Measurements from ENCODE around the gene EPOP. TPM values are rescaled to one million over a fixed set of nuclear protein-coding genes. Genes with fewer than 3 reads are reported as not detected.

EPOP gene
- total and polyA plus RNA-seq, 2 of the 13 experiments (the other 11 are each of a cell fraction or from before 2014, with no cell fraction given), result 14.7 to 37.8 TPM

DNA sequence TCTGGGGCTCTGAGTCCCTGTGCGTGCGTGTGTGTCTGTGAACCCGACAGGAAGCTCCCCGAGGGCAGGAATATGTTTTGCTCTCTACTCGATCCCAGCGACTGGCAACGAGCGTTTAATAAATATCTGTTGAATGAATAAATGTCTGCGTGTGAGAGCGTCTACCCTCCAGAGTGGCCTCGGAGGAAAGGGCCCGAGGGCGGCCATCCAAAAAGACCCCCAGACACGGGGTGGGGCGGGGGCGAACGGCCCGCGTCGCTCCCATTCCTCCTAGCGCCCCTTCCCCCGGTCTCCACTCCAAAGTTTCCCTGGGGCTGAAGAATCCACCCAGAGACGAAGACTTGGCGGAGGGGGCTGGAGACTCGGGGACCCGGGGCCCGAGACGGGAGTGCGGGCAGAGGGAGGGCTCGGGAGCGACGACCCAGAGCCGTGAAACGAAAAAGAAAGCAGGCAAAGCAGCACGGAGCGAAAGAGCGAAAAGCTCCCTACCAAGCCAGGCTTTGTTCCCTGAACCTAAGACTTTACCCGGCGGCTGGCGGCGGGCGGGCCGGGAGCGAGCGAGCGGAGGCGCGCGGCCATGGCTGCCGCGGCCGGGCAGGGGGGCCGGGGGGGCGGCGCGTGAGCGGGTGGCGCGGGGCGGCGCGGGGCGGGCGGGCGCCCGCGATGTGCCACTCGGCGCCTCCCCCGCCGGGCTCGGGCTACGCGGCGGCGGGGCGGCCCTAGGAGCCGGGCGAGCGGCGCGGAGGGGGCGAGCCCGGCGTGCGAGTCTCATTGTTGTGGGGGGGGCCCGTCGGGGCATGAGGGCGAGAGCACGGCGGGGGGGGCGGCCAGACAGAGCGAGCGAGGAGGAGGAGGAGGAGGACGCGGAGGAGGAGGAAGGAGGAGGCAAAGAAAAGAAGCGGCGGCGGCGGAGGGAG, 30.1 kb upstream of the EPOP start, which contains the start of gene MLLT6 (continued):
- TF ChIP-seq ZNF318 (CRISPR knock-in tag; IDR thresholded peaks at IDR 0.05) (no peak), ZNF572 (CRISPR knock-in tag; IDR thresholded peaks at IDR 0.05) (no peak), SMAD1 (CRISPR knock-in tag; IDR thresholded peaks at IDR 0.05; ENCODE audit: borderline replicate concordance, low read depth) (no peak), FOXC1 (CRISPR knock-in tag; IDR thresholded peaks at IDR 0.05; ENCODE audit: borderline replicate concordance) (no peak), KLF9 (CRISPR knock-in tag; IDR thresholded peaks at IDR 0.05; ENCODE audit: low read depth) (no peak), ZNF121 (CRISPR knock-in tag; IDR thresholded peaks at IDR 0.05) (no peak), TMF1 (CRISPR knock-in tag; IDR thresholded peaks at IDR 0.05; ENCODE audit: low read depth) (peak; percentile 90), ZMYM2 (CRISPR knock-in tag; IDR thresholded peaks at IDR 0.05) (no peak), NR2C2 (CRISPR knock-in tag; IDR thresholded peaks at IDR 0.05; ENCODE audit: borderline replicate concordance) (no peak), GLI4 (CRISPR knock-in tag; IDR thresholded peaks at IDR 0.05; ENCODE audit: borderline replicate concordance) (peak; percentile 34; the same call in 1 of the 2 replicates), ZNF569 (CRISPR knock-in tag; IDR thresholded peaks at IDR 0.05; ENCODE audit: borderline replicate concordance) (no peak), RBAK (CRISPR knock-in tag; IDR thresholded peaks at IDR 0.05) (no peak), ZFP1 (CRISPR knock-in tag; IDR thresholded peaks at IDR 0.05) (no peak), NFYB (CRISPR knock-in tag; IDR thresholded peaks at IDR 0.05) (no peak), ZNF619 (CRISPR knock-in tag; IDR thresholded peaks at IDR 0.05) (no peak)
- TF ChIP-seq, protein P1, sequence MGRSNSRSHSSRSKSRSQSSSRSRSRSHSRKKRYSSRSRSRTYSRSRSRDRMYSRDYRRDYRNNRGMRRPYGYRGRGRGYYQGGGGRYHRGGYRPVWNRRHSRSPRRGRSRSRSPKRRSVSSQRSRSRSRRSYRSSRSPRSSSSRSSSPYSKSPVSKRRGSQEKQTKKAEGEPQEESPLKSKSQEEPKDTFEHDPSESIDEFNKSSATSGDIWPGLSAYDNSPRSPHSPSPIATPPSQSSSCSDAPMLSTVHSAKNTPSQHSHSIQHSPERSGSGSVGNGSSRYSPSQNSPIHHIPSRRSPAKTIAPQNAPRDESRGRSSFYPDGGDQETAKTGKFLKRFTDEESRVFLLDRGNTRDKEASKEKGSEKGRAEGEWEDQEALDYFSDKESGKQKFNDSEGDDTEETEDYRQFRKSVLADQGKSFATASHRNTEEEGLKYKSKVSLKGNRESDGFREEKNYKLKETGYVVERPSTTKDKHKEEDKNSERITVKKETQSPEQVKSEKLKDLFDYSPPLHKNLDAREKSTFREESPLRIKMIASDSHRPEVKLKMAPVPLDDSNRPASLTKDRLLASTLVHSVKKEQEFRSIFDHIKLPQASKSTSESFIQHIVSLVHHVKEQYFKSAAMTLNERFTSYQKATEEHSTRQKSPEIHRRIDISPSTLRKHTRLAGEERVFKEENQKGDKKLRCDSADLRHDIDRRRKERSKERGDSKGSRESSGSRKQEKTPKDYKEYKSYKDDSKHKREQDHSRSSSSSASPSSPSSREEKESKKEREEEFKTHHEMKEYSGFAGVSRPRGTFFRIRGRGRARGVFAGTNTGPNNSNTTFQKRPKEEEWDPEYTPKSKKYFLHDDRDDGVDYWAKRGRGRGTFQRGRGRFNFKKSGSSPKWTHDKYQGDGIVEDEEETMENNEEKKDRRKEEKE (IDR thresholded peaks at IDR 0.05), result no peak
- TF ChIP-seq, protein P2, sequence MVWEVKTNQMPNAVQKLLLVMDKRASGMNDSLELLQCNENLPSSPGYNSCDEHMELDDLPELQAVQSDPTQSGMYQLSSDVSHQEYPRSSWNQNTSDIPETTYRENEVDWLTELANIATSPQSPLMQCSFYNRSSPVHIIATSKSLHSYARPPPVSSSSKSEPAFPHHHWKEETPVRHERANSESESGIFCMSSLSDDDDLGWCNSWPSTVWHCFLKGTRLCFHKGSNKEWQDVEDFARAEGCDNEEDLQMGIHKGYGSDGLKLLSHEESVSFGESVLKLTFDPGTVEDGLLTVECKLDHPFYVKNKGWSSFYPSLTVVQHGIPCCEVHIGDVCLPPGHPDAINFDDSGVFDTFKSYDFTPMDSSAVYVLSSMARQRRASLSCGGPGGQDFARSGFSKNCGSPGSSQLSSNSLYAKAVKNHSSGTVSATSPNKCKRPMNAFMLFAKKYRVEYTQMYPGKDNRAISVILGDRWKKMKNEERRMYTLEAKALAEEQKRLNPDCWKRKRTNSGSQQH (CRISPR knock-in tag; IDR thresholded peaks at IDR 0.05; ENCODE audit: low read depth), result 0 out of 2 replicates have a peak, but pooled peaks have one; percentile 54
